Astrocyte (in vitro differentiated cells and primary cell): ENCODE results near the gene BST1. TPM values are rescaled to one million over a fixed set of nuclear protein-coding genes. Genes with fewer than 3 reads are reported as not detected.

Source experiments
- DNase-seq: peaks from one replicate; pipeline ENCODE4 v3.0.0-alpha.2; 2010; ENCODE audit warnings: low read depth
- FAIRE-seq: peaks from 2 replicates; lab custom pipeline; 2011; peaks lifted over from hg19 to GRCh38; lab: Jason Lieb, UNC
- H2AFZ ChIP-seq: 2 replicates; pipeline ENCODE4 v1.6.0; 2012; ENCODE audit warnings: low read depth, low read length, inconsistent platforms
- H3K27ac ChIP-seq: 2 replicates; pipeline ENCODE4 v1.5.1; 2011; ENCODE audit warnings: low read depth, low read length, inconsistent platforms
- H3K27me3 ChIP-seq: 2 replicates; pipeline ENCODE4 v1.6.0; 2011; ENCODE audit warnings: low read length, inconsistent platforms; ENCODE audit not compliant: insufficient read depth
- H3K36me3 ChIP-seq: 2 replicates; pipeline ENCODE4 v1.5.1; 2011; ENCODE audit warnings: low read length, inconsistent platforms; ENCODE audit not compliant: insufficient read depth
- H3K4me1 ChIP-seq: 2 replicates; pipeline ENCODE4 v1.5.1; 2011; ENCODE audit warnings: low read length, inconsistent platforms; ENCODE audit not compliant: insufficient read depth
- H3K4me2 ChIP-seq: 2 replicates; pipeline ENCODE4 v1.6.0; 2012; ENCODE audit warnings: low read length, inconsistent platforms
- H3K4me3 ChIP-seq: 2 replicates; pipeline ENCODE4 v1.5.1; 2011; ENCODE audit warnings: low read depth, mild to moderate bottlenecking, low read length, inconsistent platforms; ENCODE audit not compliant: insufficient read depth
- H3K79me2 ChIP-seq: 2 replicates; pipeline ENCODE4 v1.6.0; 2012; ENCODE audit warnings: mild to moderate bottlenecking, low read length, inconsistent platforms; ENCODE audit not compliant: insufficient read depth
- H3K9ac ChIP-seq: 2 replicates; pipeline ENCODE4 v1.6.0; 2012; ENCODE audit warnings: mild to moderate bottlenecking, low read length, inconsistent platforms
- H3K9me3 ChIP-seq: 2 replicates; pipeline ENCODE4 v1.5.1; 2012; ENCODE audit warnings: low read depth, mild to moderate bottlenecking, low read length, inconsistent platforms; ENCODE audit not compliant: insufficient read depth
- H4K20me1 ChIP-seq: 2 replicates; pipeline ENCODE4 v1.6.0; 2012; ENCODE audit warnings: low read length, inconsistent platforms; ENCODE audit not compliant: insufficient read depth
- H3K27ac Mint-ChIP-seq: one replicate; pipeline ENCODE4 v1.8.0; 2021; ENCODE audit warnings: mild to moderate bottlenecking, mixed read lengths; ENCODE audit not compliant: unreplicated experiment
- H3K27me3 Mint-ChIP-seq: one replicate; pipeline ENCODE4 v1.8.0; 2021; ENCODE audit warnings: low read depth, mixed read lengths; ENCODE audit not compliant: unreplicated experiment
- H3K36me3 Mint-ChIP-seq: one replicate; pipeline ENCODE4 v1.8.0; 2021; ENCODE audit warnings: low read depth, mixed read lengths; ENCODE audit not compliant: unreplicated experiment
- H3K4me1 Mint-ChIP-seq: one replicate; pipeline ENCODE4 v1.8.0; 2021; ENCODE audit warnings: low read depth, mixed read lengths; ENCODE audit not compliant: unreplicated experiment
- H3K4me3 Mint-ChIP-seq: one replicate; pipeline ENCODE4 v1.8.0; 2021; ENCODE audit warnings: mild to moderate bottlenecking, moderate library complexity, mixed read lengths; ENCODE audit not compliant: unreplicated experiment
- H3K9me3 Mint-ChIP-seq: one replicate; pipeline ENCODE4 v1.8.0; 2021; ENCODE audit warnings: mild to moderate bottlenecking, mixed read lengths; ENCODE audit not compliant: unreplicated experiment
- CTCF ChIP-seq: IDR thresholded peaks from 2 replicates; pipeline ENCODE4 v1.5.1; 2011; ENCODE audit warnings: low read depth, mild to moderate bottlenecking, inconsistent platforms, low read length, moderate library complexity; ENCODE audit not compliant: insufficient read depth
- EZH2 ChIP-seq: IDR thresholded peaks from 2 replicates; pipeline ENCODE4 v1.6.1; 2012; ENCODE audit warnings: mild to moderate bottlenecking, low read length, inconsistent platforms; ENCODE audit not compliant: insufficient read depth
- total RNA-seq: library from RNA; stranded (reverse); gene quantifications from 2 replicates; pipeline ENCODE4 v1.2.1, GENCODE V29; 2021

The BST1 gene
- total RNA-seq, 1 donor from 2014 or later = 24.5 TPM

GRCh38 chr4:15707363-15707715, 4.5 kb downstream of the BST1 start:
- H3K4me3 ChIP-seq = no peak overlapping the region
- H2AFZ ChIP-seq = no peak overlapping the region
- no peaks in the 10 kb centered on the region for H3K9me3 ChIP-seq
- H3K9ac ChIP-seq = no peak overlapping the region
- H3K79me2 ChIP-seq = no peaks in the 10 kb centered on the region
- no peak overlapping the region for H3K27ac ChIP-seq
- no peaks in the 10 kb centered on the region for H3K27me3 ChIP-seq
- H3K9me3 Mint-ChIP-seq = peaks cover 4% of the 10 kb centered on the region
- FAIRE-seq (no peak), DNase-seq (no peak)
- no peak overlapping the region for H3K27ac Mint-ChIP-seq
- no peaks in the 10 kb centered on the region for H3K36me3 ChIP-seq
- peaks cover 5% of the 10 kb centered on the region for H3K4me1 Mint-ChIP-seq
- no peak overlapping the region for H3K4me3 Mint-ChIP-seq
- no peak overlapping the region for H3K4me2 ChIP-seq
- H3K27me3 Mint-ChIP-seq = peaks cover 10% of the 10 kb centered on the region
- H3K4me1 ChIP-seq = peaks cover 5% of the 10 kb centered on the region
- no peak for TF ChIP-seq EZH2
- TF ChIP-seq CTCF = no peak
- peaks cover 5% of the 10 kb centered on the region for H4K20me1 ChIP-seq
- peaks cover 2% of the 10 kb centered on the region for H3K36me3 Mint-ChIP-seq

GRCh38 chr4:15711762-15712161, 8.9 kb downstream of the BST1 start:
- Mint-ChIP-seq H3K27ac (no peak overlapping the region), H3K4me1 (peaks cover 18% of the 10 kb centered on the region), H3K27me3 (no peaks in the 10 kb centered on the region), H3K9me3 (no peaks in the 10 kb centered on the region), H3K4me3 (no peak overlapping the region), H3K36me3 (no peaks in the 10 kb centered on the region)
- no peaks in the 10 kb centered on the region for H3K79me2 ChIP-seq
- H3K4me3 ChIP-seq = no peak overlapping the region
- TF ChIP-seq EZH2 (no peak), CTCF (no peak)
- H3K27ac ChIP-seq = no peak overlapping the region
- peaks cover 11% of the 10 kb centered on the region for H3K4me1 ChIP-seq
- H3K27me3 ChIP-seq = no peaks in the 10 kb centered on the region
- H3K4me2 ChIP-seq = no peak overlapping the region
- no peak overlapping the region for H2AFZ ChIP-seq
- FAIRE-seq = no peak
- no peaks in the 10 kb centered on the region for H3K36me3 ChIP-seq
- H3K9me3 ChIP-seq = no peaks in the 10 kb centered on the region
- H4K20me1 ChIP-seq = no peaks in the 10 kb centered on the region
- no peak overlapping the region for H3K9ac ChIP-seq
- DNase-seq = no peak

- Histone ChIP-seq H3K4me2 (no peak overlapping the region), H3K9me3 (no peaks in the 10 kb centered on the region), H3K36me3 (no peaks in the 10 kb centered on the region), H3K27me3 (no peaks in the 10 kb centered on the region), H3K27ac (no peak overlapping the region), H3K79me2 (no peaks in the 10 kb centered on the region), H3K9ac (no peak overlapping the region), H2AFZ (no peak overlapping the region), H3K4me3 (no peak overlapping the region), H4K20me1 (no peaks in the 10 kb centered on the region), H3K4me1 (peaks cover 15% of the 10 kb centered on the region)
- Mint-ChIP-seq H3K27ac (no peak overlapping the region), H3K36me3 (no peaks in the 10 kb centered on the region), H3K27me3 (no peaks in the 10 kb centered on the region), H3K4me3 (no peak overlapping the region), H3K9me3 (no peaks in the 10 kb centered on the region), H3K4me1 (peaks cover 21% of the 10 kb centered on the region)
- FAIRE-seq = no peak
- DNase-seq = no peak
- TF ChIP-seq CTCF (no peak), EZH2 (no peak)
Measured at GRCh38 chr4:15712214-15712613, 9.3 kb downstream of the BST1 start.
